GM19023 (cell line): Measurements from ENCODE around the gene IGFL2.
"Not testable (repeated sequence)": the region's sequence is repeated elsewhere in the genome, so short reads cannot be mapped to it uniquely, and the experiment has no call there.

Experiments
- ATAC-seq: cut with Tn5 transposase; IDR thresholded peaks from one replicate; pipeline ENCODE4 v1.9.1; 2021; ENCODE audit warnings: mild to moderate bottlenecking, moderate library complexity; ENCODE audit not compliant: unreplicated experiment

Gene IGFL2

DNA sequence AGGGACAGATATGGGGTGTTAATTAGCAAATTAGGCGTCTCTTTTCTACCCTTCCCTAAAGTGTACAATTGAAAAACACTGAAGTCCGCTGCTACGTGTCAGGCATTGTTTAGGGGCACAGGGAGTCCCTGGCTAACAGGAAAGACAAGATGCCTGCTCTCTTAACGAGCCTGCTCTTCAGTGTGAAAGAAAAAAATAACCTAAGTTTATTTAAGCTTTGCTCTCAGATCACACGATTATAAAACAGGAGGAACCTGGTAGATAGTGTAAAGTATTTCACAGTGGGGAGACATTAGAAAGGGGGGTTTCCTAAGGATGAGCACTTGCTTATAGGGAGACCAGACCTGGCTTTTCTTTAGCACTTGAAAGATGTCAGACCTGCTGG lies 38.7 kb downstream of the IGFL2 start:
- no peak for ATAC-seq

DNA sequence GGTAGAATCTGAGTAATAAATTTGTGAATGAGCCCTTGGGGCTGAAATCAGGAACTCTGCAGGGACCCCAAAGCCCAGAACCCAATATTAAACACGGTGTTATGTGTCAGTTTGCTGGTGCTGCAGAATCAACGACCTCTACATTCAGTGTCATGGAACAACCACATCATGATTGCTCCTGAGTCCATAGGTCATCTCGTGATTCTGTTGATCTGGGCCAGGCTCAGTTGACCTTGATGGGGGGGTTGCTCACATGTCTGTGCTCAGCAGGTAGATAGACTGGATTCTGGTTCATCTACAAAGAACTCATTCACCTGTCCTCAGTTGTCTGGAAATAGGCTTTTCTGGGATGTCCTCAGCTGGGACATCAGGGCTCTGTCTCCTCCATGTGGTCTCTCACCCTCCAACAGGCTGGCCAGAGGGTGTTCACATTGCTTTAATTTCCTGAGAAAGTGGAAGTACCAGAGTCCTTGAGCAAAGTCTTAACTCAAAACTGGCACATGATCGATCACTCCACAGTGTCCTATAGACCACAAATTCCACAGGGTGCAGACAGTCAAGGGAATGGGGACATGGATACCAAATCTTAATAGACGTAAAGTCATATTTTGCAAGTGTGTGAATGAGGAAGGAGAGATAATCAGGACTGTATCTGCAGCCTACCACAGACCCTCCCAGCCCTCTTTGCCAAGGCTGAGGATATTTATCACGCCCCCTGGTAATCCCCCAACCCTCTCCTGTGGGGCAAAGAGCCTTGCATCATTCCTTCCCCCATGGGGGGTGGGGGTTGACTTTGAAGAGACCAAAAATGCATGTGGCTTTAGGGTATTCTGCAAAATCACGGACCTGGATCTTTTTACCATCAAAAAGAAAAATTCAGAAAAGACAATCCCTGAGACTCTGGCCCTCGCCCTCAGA lies 42.2 kb downstream of the IGFL2 start:
- no peak for ATAC-seq

DNA sequence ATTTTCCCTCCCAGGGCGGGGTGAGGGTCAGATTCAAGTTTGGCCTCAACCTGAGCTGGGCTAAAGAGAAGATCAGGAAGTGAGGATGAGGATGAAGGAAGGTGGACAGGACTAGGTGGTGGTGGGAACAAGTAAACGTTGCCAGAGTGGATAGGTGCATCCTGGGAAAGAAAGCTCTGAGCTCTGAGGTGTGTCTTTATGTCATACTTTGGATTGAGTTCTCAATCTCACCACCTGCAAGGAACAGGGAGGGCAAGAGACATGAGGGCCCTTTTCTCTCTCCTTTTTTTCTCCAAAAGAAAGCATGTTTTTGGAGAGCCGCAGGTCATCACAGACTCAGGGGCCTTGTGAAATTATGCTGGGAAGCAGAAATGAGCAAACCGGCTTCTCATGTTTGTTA lies 43.3 kb downstream of the IGFL2 start:
- no peak for ATAC-seq

DNA sequence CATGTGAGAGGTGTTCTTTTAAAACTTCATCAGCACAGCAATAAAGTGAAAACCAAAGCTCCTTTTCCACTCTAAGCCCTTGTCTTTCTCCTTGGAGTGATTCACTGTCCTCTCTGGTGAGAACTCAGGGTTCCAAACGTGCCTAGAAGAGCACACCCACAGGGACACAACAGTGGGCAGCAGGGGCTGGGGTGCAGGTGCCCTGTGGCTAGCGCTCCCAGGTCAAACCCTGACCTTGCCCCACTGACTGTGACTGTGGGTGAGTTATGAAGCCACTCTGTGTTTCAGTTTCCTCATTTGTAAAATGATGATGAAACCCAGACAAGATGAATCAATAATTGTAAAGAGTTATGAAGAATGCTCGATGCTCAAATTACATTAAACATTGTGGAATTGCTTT lies 43.9 kb downstream of the IGFL2 start:
- ATAC-seq, result no peak

DNA sequence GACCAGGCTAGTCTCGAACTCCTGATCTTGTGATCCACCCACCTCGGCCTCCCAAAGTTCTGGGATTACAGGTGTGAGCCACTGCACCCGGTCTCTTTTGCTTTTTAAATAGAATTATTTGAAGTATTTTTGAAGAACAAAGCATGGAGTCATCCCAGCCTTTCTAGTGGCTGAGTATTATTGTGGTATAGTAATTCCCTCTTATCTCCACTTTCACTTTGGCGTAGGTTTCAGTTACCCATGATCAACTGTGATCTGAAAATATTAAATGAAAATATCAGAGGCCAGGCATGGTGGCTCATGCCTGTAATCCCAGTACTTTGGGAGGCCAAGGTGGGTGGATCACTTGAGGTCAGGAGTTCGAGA lies 44.6 kb downstream of the IGFL2 start:
- not testable (repeated sequence) for ATAC-seq

- no peak for ATAC-seq
Observed at GRCh38 chr19:46192992-46193650, 45.1 kb downstream of the IGFL2 start.

DNA sequence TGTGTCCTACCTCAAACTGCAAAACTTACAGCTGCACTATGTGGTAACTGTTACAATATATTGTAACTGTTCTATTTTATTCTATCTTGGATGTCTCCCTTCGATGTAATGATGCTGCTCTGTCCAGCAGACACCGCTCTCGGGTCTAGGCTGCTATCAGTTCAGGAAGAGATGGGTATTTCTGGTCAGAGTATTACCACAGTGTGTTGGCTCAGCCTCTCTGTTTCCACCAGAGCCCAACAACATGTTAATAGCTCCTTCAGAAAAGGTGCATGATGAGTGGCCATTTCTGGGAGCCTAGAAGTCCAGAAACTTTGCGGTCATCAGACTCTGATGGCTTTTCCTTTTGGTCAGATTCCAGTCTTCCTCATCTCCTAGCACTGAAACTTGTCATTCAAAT lies 45.6 kb downstream of the IGFL2 start:
- no peak for ATAC-seq

DNA sequence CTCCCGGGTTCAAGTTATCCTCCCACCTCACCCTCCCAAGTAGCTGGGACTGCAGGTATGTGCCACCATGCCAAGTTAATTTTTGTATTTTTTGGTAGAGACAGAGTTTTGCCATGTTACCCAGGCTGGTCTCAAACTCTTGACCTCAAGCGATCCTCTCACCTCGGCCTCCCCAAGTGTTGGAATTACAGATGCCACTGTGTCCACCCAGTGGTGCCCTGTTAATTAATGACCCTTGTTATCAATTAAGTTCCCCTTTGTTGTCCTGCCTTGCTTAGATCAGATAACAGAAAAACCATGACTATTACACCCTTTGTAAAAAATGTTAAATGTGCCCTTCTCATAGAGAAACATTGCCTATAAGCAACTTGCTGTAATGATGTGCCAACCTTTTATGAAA lies 47.1 kb downstream of the IGFL2 start:
- ATAC-seq, result no peak

- ATAC-seq, result not testable (repeated sequence)
Observed at GRCh38 chr19:46195919-46196318, 47.9 kb downstream of the IGFL2 start.

- ATAC-seq, result no peak
Observed at GRCh38 chr19:46196410-46197124, 48.5 kb downstream of the IGFL2 start.

DNA sequence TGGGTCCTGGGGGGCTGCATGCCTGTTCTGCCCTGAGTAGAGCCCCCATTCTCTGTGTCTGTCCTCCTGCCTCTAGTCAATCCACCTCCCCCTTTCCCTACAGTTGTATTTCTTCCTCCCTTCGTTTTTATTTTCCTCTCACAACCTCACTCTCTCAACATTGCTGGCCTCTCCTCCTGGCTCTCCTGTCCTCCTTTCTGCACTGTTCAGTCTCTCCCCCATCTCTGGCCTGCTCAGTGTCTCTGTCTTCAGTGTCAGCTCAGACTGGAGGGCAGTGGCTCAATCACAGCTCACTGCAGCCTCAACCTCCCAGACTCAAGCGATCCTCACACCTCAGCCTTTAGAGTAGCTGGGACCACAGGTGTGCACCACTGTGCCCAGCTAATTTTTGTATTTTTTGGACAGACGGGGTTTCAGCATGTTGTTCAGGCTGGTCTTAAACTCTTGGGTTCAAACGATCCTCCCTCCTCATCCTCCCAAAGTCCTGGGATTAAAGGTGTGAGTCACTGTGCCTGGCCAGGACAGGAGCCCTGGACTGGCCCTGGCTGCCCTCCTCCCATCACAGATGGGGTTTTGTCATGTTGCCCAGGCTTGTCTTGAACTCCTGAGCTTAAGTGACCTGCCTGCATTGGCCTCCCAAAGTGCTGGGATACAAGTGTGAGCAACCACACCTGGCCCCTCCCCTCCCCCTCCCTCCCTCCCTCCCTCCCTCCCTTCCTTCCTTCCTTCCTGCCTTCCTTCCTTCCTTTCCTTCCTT lies 49.5 kb downstream of the IGFL2 start:
- no peak for ATAC-seq

DNA sequence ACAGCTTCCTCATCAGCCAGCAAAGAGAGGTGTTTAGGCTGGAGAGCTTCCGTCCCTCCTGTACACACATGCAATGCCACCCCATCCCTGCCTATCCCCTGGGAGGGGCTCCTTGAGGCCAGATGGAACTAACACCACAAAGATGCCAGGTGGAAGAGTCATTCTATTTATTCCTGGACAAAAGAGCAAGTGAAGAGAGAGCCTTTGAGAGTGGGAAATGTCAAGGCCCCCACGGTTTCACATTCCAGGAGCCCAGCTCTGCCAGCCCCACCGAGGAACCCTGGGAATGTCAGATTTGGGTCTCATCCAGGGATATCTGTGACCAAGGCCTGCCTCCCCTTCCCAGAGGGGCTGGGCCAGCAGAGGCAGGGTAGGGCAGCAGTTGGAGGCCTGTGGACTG lies 50.7 kb downstream of the IGFL2 start:
- ATAC-seq, result no peak

DNA sequence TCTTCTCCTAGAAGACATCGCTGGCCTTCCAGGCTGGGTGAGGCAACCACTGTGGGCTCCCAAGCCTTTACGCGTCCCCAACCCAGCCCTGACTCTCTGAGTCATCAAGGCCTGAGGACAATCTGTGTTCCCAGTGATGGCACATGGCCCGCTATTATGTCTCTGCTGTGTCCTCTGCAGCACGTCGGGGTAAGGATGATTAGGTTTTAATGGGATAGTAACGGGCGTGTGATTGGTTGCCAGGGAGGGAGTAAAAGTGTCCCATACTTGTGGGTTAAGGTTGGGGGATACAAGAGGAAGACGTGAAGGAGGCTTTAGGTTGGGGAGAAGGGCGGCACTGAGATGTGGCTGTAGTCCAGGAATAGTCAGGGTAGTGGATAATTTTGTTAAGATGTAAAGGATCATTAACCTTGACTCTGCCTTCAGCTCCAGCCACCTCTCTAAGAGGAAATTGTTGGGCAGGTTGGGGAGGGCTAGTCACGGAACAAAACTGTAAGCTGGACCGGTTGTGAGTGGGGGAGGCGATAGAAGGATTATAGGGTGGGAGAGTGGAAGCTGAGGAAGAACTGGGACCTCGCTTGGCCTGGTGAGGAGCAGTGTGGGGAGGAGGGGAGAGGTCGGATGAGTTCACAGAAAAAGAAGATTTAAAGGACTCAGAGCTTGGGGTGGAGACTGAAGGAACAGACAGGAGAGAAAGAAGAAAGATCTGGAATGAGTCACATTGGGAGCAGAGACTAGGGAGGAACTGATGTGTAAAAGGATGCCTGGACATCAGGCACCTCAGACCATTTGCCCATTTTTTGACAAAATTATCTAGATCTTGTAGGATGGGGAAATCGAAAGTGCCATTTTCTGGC lies 53.6 kb downstream of the IGFL2 start:
- ATAC-seq, result no peak

DNA sequence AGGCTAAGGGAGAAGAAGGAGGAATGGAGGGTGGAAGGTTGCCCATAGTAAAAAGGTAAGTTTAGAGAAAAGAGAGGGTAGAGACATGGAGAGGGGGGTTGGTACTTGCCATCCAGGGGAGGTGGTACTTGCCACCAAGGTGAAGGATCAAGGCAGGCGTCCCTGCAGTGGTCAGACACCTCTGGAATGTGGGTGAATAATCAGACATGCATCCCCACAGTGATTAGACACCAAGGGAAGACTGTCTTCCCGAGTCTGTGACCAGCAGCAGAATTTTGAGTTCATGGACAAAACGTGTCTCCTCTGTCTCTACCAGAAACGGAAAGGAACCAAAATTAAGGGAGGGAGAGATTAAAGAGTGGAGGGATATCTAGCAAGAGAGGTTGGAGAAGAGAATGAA lies 54.4 kb downstream of the IGFL2 start:
- no peak for ATAC-seq

GRCh38 chr19:46202872-46203860 lies 55.1 kb downstream of the IGFL2 start:
- no peak for ATAC-seq

- ATAC-seq, result no peak
Observed at GRCh38 chr19:46204008-46204407, 56.0 kb downstream of the IGFL2 start.

- ATAC-seq, result no peak
Observed at GRCh38 chr19:46205183-46205984, 57.3 kb downstream of the IGFL2 start.

DNA sequence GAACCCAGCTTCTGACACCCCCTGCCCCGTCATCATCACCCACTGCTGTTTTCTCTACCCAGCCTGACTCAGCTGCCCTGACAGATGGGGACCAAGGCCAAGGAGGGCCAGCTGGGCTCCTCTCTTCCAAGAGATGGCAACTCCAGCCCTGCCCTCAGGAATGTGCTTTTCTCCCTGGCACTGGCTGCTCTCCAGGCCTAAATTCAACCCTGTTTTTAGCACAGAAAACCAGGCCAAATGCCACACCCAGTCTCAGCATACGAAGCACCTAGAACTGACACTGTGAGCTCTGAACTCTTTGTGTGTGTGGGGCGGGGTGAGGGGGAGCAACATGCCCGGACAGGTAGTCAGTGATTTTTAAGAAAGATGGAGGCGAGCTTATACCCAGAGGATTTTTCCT lies 58.1 kb downstream of the IGFL2 start:
- no peak for ATAC-seq
